Skin of body (tissue), 2 donors: ENCODE results near the gene ATG13. TPM values are rescaled to one million over a fixed set of nuclear protein-coding genes. Genes with fewer than 3 reads are reported as not detected.

Experiments used
- DNase-seq: peaks from one replicate; lab custom pipeline; 2025; lab: John Stamatoyannopoulos, UW
- total RNA-seq: library from RNA; depleted of rRNA; stranded (reverse); fragments of >200 nt; gene quantifications from one replicate; pipeline ENCODE4 v1.2.3, GENCODE V29; 2014

Gene ATG13
- total RNA-seq, 1 donor from 2014 or later: 57.4 TPM

GRCh38 chr11:46604796-46605195, 12.6 kb upstream of the ATG13 start:
- no peak for DNase-seq

- DNase-seq: no peak
Measured at GRCh38 chr11:46607516-46607915, 9.8 kb upstream of the ATG13 start.

- DNase-seq: no peak
Measured at GRCh38 chr11:46609386-46609785, 8.0 kb upstream of the ATG13 start.

- no peak for DNase-seq
Measured at GRCh38 chr11:46611526-46612304, 5.6 kb upstream of the ATG13 start.

GRCh38 chr11:46612326-46612725, 5.0 kb upstream of the ATG13 start:
- no peak for DNase-seq

- no peak for DNase-seq
Measured at GRCh38 chr11:46615756-46616155, 1.6 kb upstream of the ATG13 start.

- DNase-seq: no peak
Measured at GRCh38 chr11:46616551-46617133, 711 bp upstream of the ATG13 start.

GRCh38 chr11:46617972-46618314, 590 bp downstream of the ATG13 start:
- no peak for DNase-seq

- DNase-seq: no peak
Measured at GRCh38 chr11:46618837-46619236, 1.5 kb downstream of the ATG13 start.

GRCh38 chr11:46625406-46625805, 8.1 kb downstream of the ATG13 start:
- DNase-seq: no peak

- no peak for DNase-seq
Measured at GRCh38 chr11:46628961-46629360, 11.6 kb downstream of the ATG13 start.

GRCh38 chr11:46630237-46630636, 12.9 kb downstream of the ATG13 start:
- no peak for DNase-seq

GRCh38 chr11:46631676-46632075, 14.3 kb downstream of the ATG13 start:
- no peak for DNase-seq

- no peak for DNase-seq
Measured at GRCh38 chr11:46632502-46632901, 15.1 kb downstream of the ATG13 start.

GRCh38 chr11:46633291-46634217, 16.2 kb downstream of the ATG13 start:
- no peak for DNase-seq

GRCh38 chr11:46635557-46636139, 18.3 kb downstream of the ATG13 start:
- no peak for DNase-seq

- DNase-seq: no peak
Measured at GRCh38 chr11:46637546-46637945, 20.2 kb downstream of the ATG13 start.

- DNase-seq: no peak
Measured at GRCh38 chr11:46639197-46639839, 22.0 kb downstream of the ATG13 start.

- no peak for DNase-seq
Measured at GRCh38 chr11:46640036-46640788, 22.9 kb downstream of the ATG13 start.

GRCh38 chr11:46641639-46642038, 24.3 kb downstream of the ATG13 start:
- no peak for DNase-seq
